T-cell (primary cell): ENCODE results near the gene GGT6. TPM values are rescaled to one million over a fixed set of nuclear protein-coding genes. Genes with fewer than 3 reads are reported as not detected.
"Not testable (repeated sequence)": the region's sequence is repeated elsewhere in the genome, so short reads cannot be mapped to it uniquely, and the experiment has no call there.

ENCODE experiments used
- ATAC-seq, 4 experiments: fragments of 200-7000 bp in 3 of 4; fragments of 150-1000 bp in 1 of 4; cut with Tn5 transposase; replicated peaks in 1 of 4; 1 replicate in 3 of 4; 2 replicates in 1 of 4; pipeline ENCODE4 v1.10.0; 2021; ENCODE audit warnings: moderate library complexity in 3 of 4, mild to moderate bottlenecking in 2 of 4, moderate number of reproducible peaks in 1 of 4
- CTCF ChIA-PET, 2 donors: fragments of 300-600 bp; sonication (Branson Sonifier 250); formaldehyde crosslinking; loops; one replicate each; lab custom pipeline; 2022; ENCODE audit warnings: antibody characterized with exemption in 2 of 2; lab: Charles Lee
- POLR2A ChIA-PET, 2 donors: fragments of 300-600 bp; sonication (Branson Sonifier 250); formaldehyde crosslinking; loops; one replicate each; lab custom pipeline; 2022; ENCODE audit warnings: antibody characterized with exemption in 2 of 2; lab: Charles Lee
- DNase-seq, 35 experiments: peaks; one replicate each; pipeline versions ENCODE4 v3.0.0 to v3.0.0-alpha.2; 2013 to 2023
- H3K27ac ChIP-seq: one replicate; pipeline ENCODE4 v1.5.1; 2013; ENCODE audit warnings: low read length
- H3K27me3 ChIP-seq, 2 experiments: replicated peaks in 1 of 2; 1 replicate in 1 of 2; 2 replicates in 1 of 2; pipeline versions ENCODE4 v1.6.1 to v1.7.0; 2013; ENCODE audit warnings: low read length in 1 of 2, mixed read lengths in 1 of 2; ENCODE audit not compliant: control insufficient read depth in 2 of 2, insufficient read depth in 2 of 2; ENCODE audit errors: extremely low read depth in 1 of 2
- H3K36me3 ChIP-seq, 2 donors: 1 replicate in 1 of 2; 2 replicates in 1 of 2; pipeline versions ENCODE4 v1.6.1 to v1.7.0; 2013; ENCODE audit warnings: low read length in 1 of 2; ENCODE audit not compliant: control insufficient read depth in 2 of 2, insufficient read depth in 1 of 2; ENCODE audit errors: extremely low read depth in 1 of 2
- H3K4me1 ChIP-seq, 2 experiments: 1 replicate in 1 of 2; 2 replicates in 1 of 2; pipeline versions ENCODE4 v1.6.1 to v1.7.0; 2013; ENCODE audit warnings: low read length in 2 of 2, mixed read lengths in 1 of 2; ENCODE audit not compliant: insufficient read depth in 2 of 2, control insufficient read depth in 1 of 2; ENCODE audit errors: extremely low read depth in 1 of 2
- H3K4me3 ChIP-seq, 2 donors: 1 replicate in 1 of 2; 2 replicates in 1 of 2; pipeline versions ENCODE4 v1.5.1 to v1.7.0; 2013; ENCODE audit warnings: mild to moderate bottlenecking in 2 of 2, low read length in 1 of 2, moderate library complexity in 1 of 2; ENCODE audit not compliant: control insufficient read depth in 1 of 2; ENCODE audit errors: extremely low read depth in 1 of 2
- H3K9me3 ChIP-seq: 2 replicates; pipeline ENCODE4 v1.7.0; 2013
- H3K27ac Mint-ChIP-seq, 2 donors: one replicate each; pipeline ENCODE4 v1.8.0; 2020 to 2021; ENCODE audit warnings: mild to moderate bottlenecking in 2 of 2, mixed read lengths in 2 of 2
- H3K27me3 Mint-ChIP-seq, 2 donors: one replicate each; pipeline ENCODE4 v1.8.0; 2021 to 2022; ENCODE audit warnings: mixed read lengths in 2 of 2
- H3K36me3 Mint-ChIP-seq: one replicate; pipeline ENCODE4 v1.8.0; 2021; ENCODE audit warnings: mixed read lengths
- H3K4me1 Mint-ChIP-seq, 3 donors: one replicate each; pipeline ENCODE4 v1.8.0; 2020 to 2022; ENCODE audit warnings: mixed read lengths in 3 of 3, mild to moderate bottlenecking in 1 of 3
- H3K4me3 Mint-ChIP-seq, 3 donors: one replicate each; pipeline ENCODE4 v1.8.0; 2020 to 2022; ENCODE audit warnings: mild to moderate bottlenecking in 3 of 3, mixed read lengths in 3 of 3, moderate library complexity in 3 of 3
- H3K9me3 Mint-ChIP-seq, 3 donors: one replicate each; pipeline ENCODE4 v1.8.0; 2020 to 2022; ENCODE audit warnings: mixed read lengths in 3 of 3
- whole genome bisulfite sequencing: methylation state at CpG from one replicate; pipeline ENCODE4 v1.1.5; 2013; ENCODE audit warnings: missing lambda C conversion rate; ENCODE audit not compliant: insufficient coverage; 5-methylcytosine and 5-hydroxymethylcytosine counted together
- total RNA-seq, 35 experiments: library from RNA in 6 of 35; stranded (reverse) in 6 of 35; fragments of 120-200 nt in 1 of 35; gene quantifications; one replicate each; pipeline versions ENCODE4 v1.2.1 to v1.2.4 and lab custom pipeline; 2013 to 2026

The GGT6 gene
- total RNA-seq, 5 donors from 2014 or later (not counting 1 experiment from before 2014, with no cell fraction given) = not detected

- Mint-ChIP-seq H3K27ac (no peak overlapping the region), H3K27me3 (peaks cover 13 to 34% of the 10 kb centered on the region in 2 donors), H3K4me1 (peaks cover 2 to 12% (median 6%) of the 10 kb centered on the region in 3 donors), H3K4me3 (no peak overlapping the region), H3K9me3 (no peaks in the 10 kb centered on the region), H3K36me3 (no peaks in the 10 kb centered on the region)
- ChIA-PET CTCF (no interaction called here), POLR2A (no interaction called here)
- 41% methylated on average over 6 of the region's 7 CpGs for WGBS
- ATAC-seq = no peak
- DNase-seq = no peak
- H3K36me3 ChIP-seq = no peaks in the 10 kb centered on the region
- H3K4me3 ChIP-seq = no peak overlapping the region
- peaks cover 7 to 55% of the 10 kb centered on the region in 2 experiments for H3K27me3 ChIP-seq
- H3K4me1 ChIP-seq = peaks cover 0 to 5% of the 10 kb centered on the region in 2 experiments
- H3K27ac ChIP-seq = no peak overlapping the region
- no peaks in the 10 kb centered on the region for H3K9me3 ChIP-seq
Observed at GRCh38 chr17:4580291-4580690, 19.9 kb upstream of the GGT6 start.

- no peaks in the 10 kb centered on the region for H3K36me3 Mint-ChIP-seq
- Histone ChIP-seq H3K4me1 (peaks cover 0 to 5% of the 10 kb centered on the region in 2 experiments), H3K27ac (no peak overlapping the region), H3K4me3 (no peak overlapping the region), H3K9me3 (no peaks in the 10 kb centered on the region), H3K36me3 (no peaks in the 10 kb centered on the region), H3K27me3 (peaks cover 7 to 51% of the 10 kb centered on the region in 2 experiments)
- ATAC-seq = no peak
- CTCF ChIA-PET = no interaction called here
- H3K4me3 Mint-ChIP-seq = no peak overlapping the region
- H3K4me1 Mint-ChIP-seq = peaks cover 2 to 8% (median 6%) of the 10 kb centered on the region in 3 donors
- 82% methylated on average over 10 of the region's 11 CpGs for WGBS
- peaks cover 13 to 30% of the 10 kb centered on the region in 2 donors for H3K27me3 Mint-ChIP-seq
- H3K9me3 Mint-ChIP-seq = no peaks in the 10 kb centered on the region
- POLR2A ChIA-PET = no interaction called here
- no peak for DNase-seq
- no peak overlapping the region for H3K27ac Mint-ChIP-seq
Observed at GRCh38 chr17:4579678-4580077, 19.3 kb upstream of the GGT6 start.

DNA sequence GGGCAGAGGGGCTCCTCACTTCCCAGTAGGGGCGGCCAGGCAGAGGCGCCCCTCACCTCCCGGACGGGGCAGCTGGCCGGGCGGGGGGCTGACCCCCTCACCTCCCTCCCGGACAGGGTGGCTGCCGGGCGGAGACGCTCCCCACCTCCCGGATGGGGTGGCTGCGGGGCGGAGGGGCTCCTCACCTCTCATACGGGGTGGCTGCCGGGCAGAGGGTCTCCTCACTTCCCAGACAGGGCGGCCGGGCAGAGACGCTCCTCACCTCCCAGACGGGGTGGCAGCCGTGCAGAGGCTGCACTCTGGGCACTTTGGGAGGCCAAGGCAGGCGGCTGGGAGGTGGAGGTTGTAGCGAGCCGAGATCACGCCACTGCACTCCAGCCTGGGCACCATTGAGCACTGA, 18.0 kb upstream of the GGT6 start:
- H3K4me3 Mint-ChIP-seq, POLR2A ChIA-PET, H3K36me3 ChIP-seq, H3K27ac Mint-ChIP-seq, CTCF ChIA-PET, H3K27ac ChIP-seq, H3K4me3 ChIP-seq, H3K4me1 ChIP-seq, DNase-seq, H3K9me3 Mint-ChIP-seq, H3K9me3 ChIP-seq, ATAC-seq, H3K36me3 Mint-ChIP-seq: not testable (repeated sequence)
- Mint-ChIP-seq H3K4me1 (peaks cover 9 to 12% (median 9%) of the 10 kb centered on the region in 3 donors), H3K27me3 (peaks cover 6 to 23% of the 10 kb centered on the region in 2 donors)
- H3K27me3 ChIP-seq = peaks cover 7 to 42% of the 10 kb centered on the region in 2 experiments
- no CpG with 5 or more reads among the region's 24 CpGs for WGBS

DNA sequence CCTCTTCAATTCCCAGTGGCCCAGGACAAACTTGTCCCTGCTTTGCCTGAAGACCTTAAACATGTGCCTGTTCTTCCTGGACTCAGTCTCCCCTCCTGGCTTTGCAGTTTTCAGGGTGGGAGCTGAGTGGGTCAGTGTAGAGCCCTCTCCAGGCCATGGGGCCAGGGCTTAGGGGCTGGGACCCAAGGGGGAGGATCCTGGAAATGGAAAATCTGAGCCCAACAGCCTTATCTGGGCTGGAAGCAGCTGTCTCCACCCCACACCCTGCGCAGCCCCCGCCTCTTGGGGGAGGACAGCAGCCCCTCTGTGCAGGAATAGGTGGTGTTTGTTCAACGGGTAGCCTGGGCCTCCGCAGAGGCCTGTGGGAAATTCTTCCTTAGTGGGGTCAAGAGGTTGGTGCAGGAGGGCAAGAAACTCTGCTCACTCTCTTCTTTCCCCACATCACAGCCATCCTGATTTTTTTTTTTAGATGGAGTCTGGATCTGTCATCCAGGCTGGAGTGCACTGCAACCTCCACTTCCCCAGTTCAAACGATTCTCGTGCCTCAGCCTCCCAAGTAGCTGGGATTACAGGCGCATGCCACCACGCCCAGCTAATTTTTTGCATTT, 17.1 kb upstream of the GGT6 start:
- ChIA-PET POLR2A (no interaction called here), CTCF (interaction anchor here in 1 of 2 donors (1.7 kb wide), 1 partner anchor 10 kb away, joined by 8 read pairs; no protein-coding TSS in a partner anchor)
- no peak overlapping the region for H3K27ac Mint-ChIP-seq
- H3K4me1 Mint-ChIP-seq = peaks cover 9 to 13% (median 10%) of the 10 kb centered on the region in 3 donors
- peaks cover 0 to 6% of the 10 kb centered on the region in 2 experiments for H3K4me1 ChIP-seq
- peaks cover 1 to 34% of the 10 kb centered on the region in 2 experiments for H3K27me3 ChIP-seq
- WGBS = no CpG with 5 or more reads among the region's 8 CpGs
- H3K4me3 Mint-ChIP-seq = no peak overlapping the region
- DNase-seq (no peak), ATAC-seq (no peak)
- H3K36me3 Mint-ChIP-seq = no peaks in the 10 kb centered on the region
- no peak overlapping the region for H3K27ac ChIP-seq
- no peaks in the 10 kb centered on the region for H3K9me3 ChIP-seq
- H3K36me3 ChIP-seq = no peaks in the 10 kb centered on the region
- no peaks in the 10 kb centered on the region for H3K9me3 Mint-ChIP-seq
- peaks cover under 1 to 15% of the 10 kb centered on the region in 2 donors for H3K27me3 Mint-ChIP-seq
- H3K4me3 ChIP-seq = no peak overlapping the region

DNA sequence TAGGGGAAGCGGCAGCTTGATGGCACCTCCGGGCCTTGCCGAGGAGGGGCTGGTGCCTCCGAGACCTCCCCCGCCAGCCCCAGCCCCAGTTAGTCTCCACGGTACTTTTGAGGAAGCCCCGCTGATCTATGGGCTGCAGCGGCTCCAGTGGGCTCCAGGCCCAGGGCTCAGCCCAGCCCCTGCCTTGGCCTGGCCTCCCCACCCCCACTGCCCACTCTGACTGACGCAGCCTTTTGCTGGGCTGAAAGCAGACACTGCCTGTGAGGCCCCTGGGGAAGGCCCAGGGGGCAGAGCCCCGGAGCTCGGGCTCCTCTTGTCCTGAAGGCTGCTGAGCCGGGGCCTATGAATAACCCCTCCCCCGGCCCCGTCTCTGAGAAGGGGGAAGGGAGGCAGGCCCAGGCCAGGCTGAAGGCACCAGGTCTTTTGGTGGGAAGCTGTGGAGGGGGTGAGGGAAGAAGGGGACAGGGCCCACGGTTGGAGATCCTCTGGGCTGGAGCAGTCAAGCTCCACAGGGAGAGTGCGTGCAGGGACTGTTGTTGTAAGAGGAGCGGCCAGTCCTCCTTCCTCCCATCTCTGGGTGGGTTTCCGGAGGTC, 16.4 kb upstream of the GGT6 start:
- ATAC-seq (no peak), DNase-seq (peak in 1 of 35 experiments; percentile 19)
- H3K4me1 ChIP-seq = peaks cover 0 to 6% of the 10 kb centered on the region in 2 experiments
- CTCF ChIA-PET = interaction anchor here in 1 of 2 donors (1.7 kb wide), 1 partner anchor 10 kb away, joined by 8 read pairs; no protein-coding TSS in a partner anchor
- POLR2A ChIA-PET = no interaction called here
- Mint-ChIP-seq H3K4me3 (no peak overlapping the region), H3K4me1 (peaks cover 9 to 13% (median 10%) of the 10 kb centered on the region in 3 donors), H3K36me3 (no peaks in the 10 kb centered on the region), H3K9me3 (no peaks in the 10 kb centered on the region), H3K27ac (no peak overlapping the region), H3K27me3 (peaks cover 0 to 10% of the 10 kb centered on the region in 2 donors)
- H3K36me3 ChIP-seq = no peaks in the 10 kb centered on the region
- H3K27ac ChIP-seq = no peak overlapping the region
- no peak overlapping the region for H3K4me3 ChIP-seq
- H3K27me3 ChIP-seq = peaks cover 0 to 27% of the 10 kb centered on the region in 2 experiments
- no peaks in the 10 kb centered on the region for H3K9me3 ChIP-seq
- 59% methylated on average over 12 of the region's 18 CpGs for WGBS

DNA sequence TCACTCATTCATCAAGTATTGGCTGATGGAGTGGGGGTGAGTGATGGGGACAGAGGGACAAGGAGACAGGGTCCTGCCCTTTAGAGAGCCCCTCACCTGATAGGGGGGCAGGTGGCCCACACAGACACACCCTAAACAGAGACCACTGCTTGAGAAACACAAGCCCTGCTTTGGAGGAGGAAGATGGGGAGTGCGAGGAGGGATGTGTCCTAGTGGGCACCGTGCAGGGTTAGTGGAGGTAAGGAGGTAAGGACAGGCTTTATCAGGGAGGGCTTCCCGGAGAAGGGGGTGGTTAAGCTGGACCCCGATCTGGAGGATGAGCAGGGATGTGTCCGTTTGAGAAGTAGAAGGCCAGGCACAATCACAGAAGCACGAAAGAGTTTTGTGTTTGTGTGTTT, 15.8 kb upstream of the GGT6 start:
- CTCF ChIA-PET = interaction anchor here in 1 of 2 donors (1.7 kb wide), 1 partner anchor 9 kb away, joined by 8 read pairs; no protein-coding TSS in a partner anchor
- H3K27ac ChIP-seq = no peak overlapping the region
- no peak overlapping the region for H3K27ac Mint-ChIP-seq

More for the DNA sequence above, 15.8 kb upstream of the GGT6 start:
- 77% methylated on average over 4 of the region's 6 CpGs for WGBS
- peaks cover 0 to 6% of the 10 kb centered on the region in 2 experiments for H3K4me1 ChIP-seq
- H3K36me3 Mint-ChIP-seq = no peaks in the 10 kb centered on the region
- ATAC-seq (no peak), DNase-seq (peak in 1 of 35 experiments; percentile 17)
- peaks cover 0 to 4% of the 10 kb centered on the region in 2 donors for H3K27me3 Mint-ChIP-seq
- POLR2A ChIA-PET = interaction anchor here in 1 of 2 donors (0.5 kb wide), 1 partner anchor 733 kb away, joined by 3 read pairs; no protein-coding TSS in a partner anchor
- H3K4me3 Mint-ChIP-seq = no peak overlapping the region
- H3K36me3 ChIP-seq = no peaks in the 10 kb centered on the region
- no peaks in the 10 kb centered on the region for H3K9me3 ChIP-seq
- no peak overlapping the region for H3K4me3 ChIP-seq
- peaks cover 9 to 13% (median 10%) of the 10 kb centered on the region in 3 donors for H3K4me1 Mint-ChIP-seq
- H3K9me3 Mint-ChIP-seq = no peaks in the 10 kb centered on the region
- peaks cover 0 to 24% of the 10 kb centered on the region in 2 experiments for H3K27me3 ChIP-seq
